Mammary epithelial cell (primary cell): Measurements from ENCODE around the gene TAF1B.

Experiments used
- CTCF ChIP-seq, 2 donors: IDR thresholded peaks in 1 of 2; conservative IDR thresholded peaks in 1 of 2; 2 replicates each; pipeline ENCODE4 v1.5.1; 2011 to 2012; ENCODE audit warnings: inconsistent platforms in 2 of 2, low read length in 2 of 2, mild to moderate bottlenecking in 2 of 2, control low read depth in 1 of 2, low read depth in 1 of 2; ENCODE audit not compliant: insufficient read depth in 1 of 2; ENCODE audit errors: extremely low read depth in 1 of 2
- EZH2 ChIP-seq: IDR thresholded peaks from 2 replicates; pipeline ENCODE4 v1.6.1; 2012; ENCODE audit warnings: low read length, inconsistent platforms, borderline replicate concordance

GRCh38 chr2:9950521-9951271 lies 107.4 kb downstream of the TAF1B start:
- no peak for TF ChIP-seq CTCF (conservative IDR thresholded peaks at IDR 0.05 in 1 of 2, IDR thresholded peaks at IDR 0.05 in 1 of 2; ENCODE audit: extremely low read depth in 1 of 2, insufficient read depth in 1 of 2, low read depth in 1 of 2, low read length in 2 of 2)
- no peak for TF ChIP-seq EZH2
